Astrocyte (in vitro differentiated cells and primary cell): ENCODE data around the gene TBX2. TPM values are rescaled to one million over a fixed set of nuclear protein-coding genes. Genes with fewer than 3 reads are reported as not detected.

Experiments
- DNase-seq: peaks from one replicate; pipeline ENCODE4 v3.0.0-alpha.2; 2010; ENCODE audit warnings: low read depth
- FAIRE-seq: peaks from 2 replicates; lab custom pipeline; 2011; peaks lifted over from hg19 to GRCh38; lab: Jason Lieb, UNC
- H2AFZ ChIP-seq: 2 replicates; pipeline ENCODE4 v1.6.0; 2012; ENCODE audit warnings: low read depth, low read length, inconsistent platforms
- H3K27ac ChIP-seq: 2 replicates; pipeline ENCODE4 v1.5.1; 2011; ENCODE audit warnings: low read depth, low read length, inconsistent platforms
- H3K27me3 ChIP-seq: 2 replicates; pipeline ENCODE4 v1.6.0; 2011; ENCODE audit warnings: low read length, inconsistent platforms; ENCODE audit not compliant: insufficient read depth
- H3K36me3 ChIP-seq: 2 replicates; pipeline ENCODE4 v1.5.1; 2011; ENCODE audit warnings: low read length, inconsistent platforms; ENCODE audit not compliant: insufficient read depth
- H3K4me1 ChIP-seq: 2 replicates; pipeline ENCODE4 v1.5.1; 2011; ENCODE audit warnings: low read length, inconsistent platforms; ENCODE audit not compliant: insufficient read depth
- H3K4me2 ChIP-seq: 2 replicates; pipeline ENCODE4 v1.6.0; 2012; ENCODE audit warnings: low read length, inconsistent platforms
- H3K4me3 ChIP-seq: 2 replicates; pipeline ENCODE4 v1.5.1; 2011; ENCODE audit warnings: low read depth, mild to moderate bottlenecking, low read length, inconsistent platforms; ENCODE audit not compliant: insufficient read depth
- H3K79me2 ChIP-seq: 2 replicates; pipeline ENCODE4 v1.6.0; 2012; ENCODE audit warnings: mild to moderate bottlenecking, low read length, inconsistent platforms; ENCODE audit not compliant: insufficient read depth
- H3K9ac ChIP-seq: 2 replicates; pipeline ENCODE4 v1.6.0; 2012; ENCODE audit warnings: mild to moderate bottlenecking, low read length, inconsistent platforms
- H3K9me3 ChIP-seq: 2 replicates; pipeline ENCODE4 v1.5.1; 2012; ENCODE audit warnings: low read depth, mild to moderate bottlenecking, low read length, inconsistent platforms; ENCODE audit not compliant: insufficient read depth
- H4K20me1 ChIP-seq: 2 replicates; pipeline ENCODE4 v1.6.0; 2012; ENCODE audit warnings: low read length, inconsistent platforms; ENCODE audit not compliant: insufficient read depth
- H3K27ac Mint-ChIP-seq: one replicate; pipeline ENCODE4 v1.8.0; 2021; ENCODE audit warnings: mild to moderate bottlenecking, mixed read lengths; ENCODE audit not compliant: unreplicated experiment
- H3K27me3 Mint-ChIP-seq: one replicate; pipeline ENCODE4 v1.8.0; 2021; ENCODE audit warnings: low read depth, mixed read lengths; ENCODE audit not compliant: unreplicated experiment
- H3K36me3 Mint-ChIP-seq: one replicate; pipeline ENCODE4 v1.8.0; 2021; ENCODE audit warnings: low read depth, mixed read lengths; ENCODE audit not compliant: unreplicated experiment
- H3K4me1 Mint-ChIP-seq: one replicate; pipeline ENCODE4 v1.8.0; 2021; ENCODE audit warnings: low read depth, mixed read lengths; ENCODE audit not compliant: unreplicated experiment
- H3K4me3 Mint-ChIP-seq: one replicate; pipeline ENCODE4 v1.8.0; 2021; ENCODE audit warnings: mild to moderate bottlenecking, moderate library complexity, mixed read lengths; ENCODE audit not compliant: unreplicated experiment
- H3K9me3 Mint-ChIP-seq: one replicate; pipeline ENCODE4 v1.8.0; 2021; ENCODE audit warnings: mild to moderate bottlenecking, mixed read lengths; ENCODE audit not compliant: unreplicated experiment
- EZH2 ChIP-seq: IDR thresholded peaks from 2 replicates; pipeline ENCODE4 v1.6.1; 2012; ENCODE audit warnings: mild to moderate bottlenecking, low read length, inconsistent platforms; ENCODE audit not compliant: insufficient read depth
- total RNA-seq: library from RNA; stranded (reverse); gene quantifications from 2 replicates; pipeline ENCODE4 v1.2.1, GENCODE V29; 2021
- TF ChIP-seq, protein P1 (sequence below): IDR thresholded peaks from 2 replicates; pipeline ENCODE4 v1.5.1; 2011; ENCODE audit warnings: low read depth, mild to moderate bottlenecking, inconsistent platforms, low read length, moderate library complexity; ENCODE audit not compliant: insufficient read depth

TBX2 gene
- total RNA-seq, 1 donor from 2014 or later, result 0.50 TPM

DNA sequence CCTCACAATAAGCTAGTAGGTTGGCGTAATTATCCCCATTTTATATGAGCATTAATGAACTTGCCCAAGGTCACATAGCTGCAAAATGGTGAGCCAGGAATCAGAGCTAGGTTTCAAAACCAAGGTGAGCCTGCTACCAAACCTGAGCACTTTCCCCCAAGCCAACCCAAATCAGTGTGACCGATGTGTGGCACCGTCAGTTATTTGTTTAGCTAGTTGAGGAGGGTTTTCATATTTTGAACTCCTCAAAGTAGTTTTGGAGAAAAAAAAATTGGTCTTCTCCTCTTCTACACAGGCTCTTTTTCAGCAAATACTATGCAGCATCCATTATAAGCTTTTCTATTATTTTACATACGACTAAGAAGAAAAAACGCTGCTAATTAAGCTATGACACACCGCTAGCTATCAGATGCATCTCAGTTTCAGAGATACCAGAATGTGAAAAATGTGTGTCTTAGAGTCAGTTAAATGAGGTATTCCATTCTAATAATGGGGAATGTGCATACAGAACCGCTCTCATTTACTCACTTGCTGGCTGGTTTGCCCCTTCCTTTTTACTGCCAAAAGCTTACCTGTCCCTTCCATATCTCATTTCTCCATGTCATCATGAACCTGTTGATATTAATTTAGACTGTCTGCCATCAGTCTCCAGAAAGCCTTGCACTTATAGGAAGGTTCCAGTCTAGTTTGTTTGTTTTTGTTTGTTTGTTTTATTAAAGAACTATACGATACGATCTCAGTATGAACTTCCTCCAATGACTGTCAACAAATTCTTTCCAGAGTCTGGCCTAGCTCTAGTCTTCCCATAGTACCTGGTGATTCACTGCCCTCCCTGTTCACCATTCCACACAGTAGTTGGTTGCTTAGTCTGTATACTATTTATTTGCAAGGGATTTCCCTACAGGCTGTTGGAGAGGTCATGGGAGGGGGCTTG is 50.3 kb downstream of the TBX2 start:
- H3K27me3 Mint-ChIP-seq, result peaks cover 74% of the 10 kb centered on the region
- FAIRE-seq (peak; percentile 5), DNase-seq (no peak)
- peaks cover 69% of the 10 kb centered on the region for H3K27me3 ChIP-seq
- no peak overlapping the region for H3K27ac Mint-ChIP-seq
- peaks cover 12% of the 10 kb centered on the region for H3K9me3 Mint-ChIP-seq
- no peak overlapping the region for H3K27ac ChIP-seq
- H3K4me3 ChIP-seq, result no peak overlapping the region
- no peaks in the 10 kb centered on the region for H3K36me3 Mint-ChIP-seq
- no peak overlapping the region for H3K9ac ChIP-seq
- H3K9me3 ChIP-seq, result no peaks in the 10 kb centered on the region
- H2AFZ ChIP-seq, result no peak overlapping the region
- peaks cover 5% of the 10 kb centered on the region for H3K4me1 ChIP-seq
- TF ChIP-seq, protein P1, sequence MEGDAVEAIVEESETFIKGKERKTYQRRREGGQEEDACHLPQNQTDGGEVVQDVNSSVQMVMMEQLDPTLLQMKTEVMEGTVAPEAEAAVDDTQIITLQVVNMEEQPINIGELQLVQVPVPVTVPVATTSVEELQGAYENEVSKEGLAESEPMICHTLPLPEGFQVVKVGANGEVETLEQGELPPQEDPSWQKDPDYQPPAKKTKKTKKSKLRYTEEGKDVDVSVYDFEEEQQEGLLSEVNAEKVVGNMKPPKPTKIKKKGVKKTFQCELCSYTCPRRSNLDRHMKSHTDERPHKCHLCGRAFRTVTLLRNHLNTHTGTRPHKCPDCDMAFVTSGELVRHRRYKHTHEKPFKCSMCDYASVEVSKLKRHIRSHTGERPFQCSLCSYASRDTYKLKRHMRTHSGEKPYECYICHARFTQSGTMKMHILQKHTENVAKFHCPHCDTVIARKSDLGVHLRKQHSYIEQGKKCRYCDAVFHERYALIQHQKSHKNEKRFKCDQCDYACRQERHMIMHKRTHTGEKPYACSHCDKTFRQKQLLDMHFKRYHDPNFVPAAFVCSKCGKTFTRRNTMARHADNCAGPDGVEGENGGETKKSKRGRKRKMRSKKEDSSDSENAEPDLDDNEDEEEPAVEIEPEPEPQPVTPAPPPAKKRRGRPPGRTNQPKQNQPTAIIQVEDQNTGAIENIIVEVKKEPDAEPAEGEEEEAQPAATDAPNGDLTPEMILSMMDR, result no peak
- no peak for TF ChIP-seq EZH2
- H3K79me2 ChIP-seq, result no peaks in the 10 kb centered on the region
- no peak overlapping the region for H3K4me2 ChIP-seq
- no peaks in the 10 kb centered on the region for H4K20me1 ChIP-seq
- peaks cover 1% of the 10 kb centered on the region for H3K4me1 Mint-ChIP-seq
- no peaks in the 10 kb centered on the region for H3K36me3 ChIP-seq
- H3K4me3 Mint-ChIP-seq, result no peak overlapping the region

DNA sequence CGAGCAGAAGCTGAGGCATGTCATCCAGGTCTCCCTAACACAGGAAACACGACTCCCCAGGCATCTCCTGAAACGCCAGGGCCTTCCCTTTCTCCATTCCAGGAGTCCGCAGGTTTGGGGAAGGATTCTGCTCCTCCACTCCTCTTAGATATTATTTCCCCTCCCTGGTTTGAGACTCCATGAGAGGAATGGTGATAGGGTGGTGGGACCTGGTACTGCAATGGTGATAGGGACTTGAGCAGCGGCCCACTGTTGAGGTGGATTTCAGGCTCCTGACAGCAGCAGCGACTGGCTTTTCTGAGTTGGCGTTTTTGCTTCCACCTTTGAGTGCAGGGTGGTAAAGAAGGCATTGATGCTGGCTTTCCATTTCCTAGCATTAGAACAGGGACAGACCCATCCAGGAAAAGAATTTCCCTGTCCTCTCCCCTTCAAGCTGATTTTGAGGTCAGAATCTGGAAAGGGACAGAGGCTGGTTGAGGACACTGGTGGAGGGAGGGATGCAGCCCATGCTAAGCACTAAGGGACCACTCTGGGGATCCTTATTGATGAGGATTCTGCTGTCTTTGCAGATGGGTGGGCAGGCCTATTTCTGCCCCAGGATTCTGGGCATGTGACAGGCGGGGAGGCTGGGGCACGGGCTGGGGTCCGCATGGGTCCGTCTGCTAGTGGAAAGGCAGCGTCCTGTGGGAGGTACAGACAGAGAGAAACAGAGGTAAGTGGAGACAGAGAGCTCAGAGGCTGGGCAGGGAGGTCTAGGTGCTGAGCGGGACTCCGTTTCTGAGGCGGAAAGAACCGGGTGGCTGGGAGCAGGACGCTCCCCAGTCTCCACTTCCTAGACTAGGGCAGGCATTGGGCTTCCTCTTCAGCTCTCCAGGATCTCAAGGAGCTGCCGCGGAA is 51.2 kb downstream of the TBX2 start:
- peaks cover 1% of the 10 kb centered on the region for H3K4me1 Mint-ChIP-seq
- no peak overlapping the region for H3K4me3 Mint-ChIP-seq
- H3K36me3 Mint-ChIP-seq, result no peaks in the 10 kb centered on the region
- Histone ChIP-seq H3K79me2 (no peaks in the 10 kb centered on the region), H3K36me3 (no peaks in the 10 kb centered on the region), H4K20me1 (peaks cover 4% of the 10 kb centered on the region), H3K4me3 (no peak overlapping the region), H3K9ac (no peak overlapping the region), H3K27ac (no peak overlapping the region), H3K27me3 (peaks cover 79% of the 10 kb centered on the region), H3K4me2 (no peak overlapping the region), H3K4me1 (peaks cover 4% of the 10 kb centered on the region), H3K9me3 (no peaks in the 10 kb centered on the region), H2AFZ (no peak overlapping the region)
- FAIRE-seq (no peak), DNase-seq (no peak)
- H3K27me3 Mint-ChIP-seq, result peaks cover 75% of the 10 kb centered on the region
- TF ChIP-seq, protein P1, result no peak
- TF ChIP-seq EZH2, result no peak
- peak overlapping the region; percentile 58 for H3K27ac Mint-ChIP-seq
- peaks cover 14% of the 10 kb centered on the region for H3K9me3 Mint-ChIP-seq
